ENCODE data around the gene BOC.

Gene BOC

GRCh38 chr3:113329757-113330156 is 118.4 kb downstream of the BOC start:
- no peak for TF ChIP-seq CTCF (IDR thresholded peaks at IDR 0.05; ENCODE audit: insufficient read depth, low read depth, low read length, missing control alignments)
- H3K4me3 ChIP-seq (ENCODE audit: low read length), result no peak overlapping the region
- DNase-seq (ENCODE audit: low read depth), result no peak

DNA sequence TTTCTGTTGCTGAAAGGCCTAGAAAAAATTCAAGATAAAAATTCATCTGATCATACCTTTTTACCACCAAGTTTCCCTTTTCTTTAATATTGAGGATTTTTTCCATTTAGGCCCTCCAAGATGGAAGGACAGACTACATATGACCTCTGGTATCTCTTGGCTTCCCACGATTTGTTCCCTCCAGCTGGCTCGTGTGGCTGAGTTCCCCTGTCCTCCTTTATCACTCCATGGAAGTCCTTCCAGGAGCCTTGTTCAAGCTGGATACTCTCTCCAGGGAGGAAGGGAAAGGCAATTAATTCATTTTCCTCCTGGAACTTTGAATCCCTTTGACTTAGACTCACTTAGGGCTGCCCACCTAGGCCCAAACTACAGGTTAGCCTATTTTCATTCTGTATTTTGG is 119.4 kb downstream of the BOC start:
- no peak overlapping the region for H3K4me3 ChIP-seq (ENCODE audit: low read length)
- no peak for DNase-seq (ENCODE audit: low read depth)
- TF ChIP-seq CTCF (IDR thresholded peaks at IDR 0.05; ENCODE audit: insufficient read depth, low read depth, low read length, missing control alignments), result no peak

DNA sequence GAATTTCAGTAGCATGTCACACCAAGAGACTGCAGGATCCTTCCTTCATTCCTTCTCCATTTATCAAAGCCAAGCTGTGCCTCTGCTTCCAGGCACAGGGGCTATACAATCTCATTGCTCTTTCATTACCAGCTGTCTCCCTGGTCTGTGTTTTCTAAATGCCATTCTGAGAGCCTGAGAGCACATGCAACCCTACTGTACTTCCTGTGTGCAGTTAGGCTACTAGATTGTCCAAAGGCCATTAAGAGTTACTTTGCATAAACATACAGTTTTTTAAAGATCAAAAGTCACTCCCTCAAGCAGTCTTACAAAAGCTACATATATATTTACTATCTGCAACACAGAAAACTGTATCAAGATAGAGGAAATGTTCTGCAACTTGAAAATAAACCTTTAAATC is 119.8 kb downstream of the BOC start:
- DNase-seq (ENCODE audit: low read depth), result no peak
- TF ChIP-seq CTCF (IDR thresholded peaks at IDR 0.05; ENCODE audit: insufficient read depth, low read depth, low read length, missing control alignments), result no peak
- no peak overlapping the region for H3K4me3 ChIP-seq (ENCODE audit: low read length)
